HepG2 (cell line): ENCODE measurements around the gene MFSD6. TPM values are rescaled to one million over a fixed set of nuclear protein-coding genes. Genes with fewer than 3 reads are reported as not detected.

ENCODE experiments used
- FOXM1 ChIP-seq: sonication (generic); formaldehyde crosslinking; IDR thresholded peaks from 2 replicates; pipeline ENCODE4 v1.5.0; 2020; ENCODE audit warnings: missing genetic modification reagents
- HDAC2 ChIP-seq: sonication (generic); formaldehyde crosslinking; IDR thresholded peaks from 2 replicates; pipeline ENCODE4 v1.4.0; 2020; ENCODE audit warnings: missing genetic modification reagents
- KAT2B ChIP-seq: fragments of 150-350 bp; IDR thresholded peaks from 2 replicates; pipeline ENCODE4 v1.6.1; 2014; ENCODE audit warnings: low read depth, low read length, borderline replicate concordance
- MTA3 ChIP-seq: sonication (generic); formaldehyde crosslinking; IDR thresholded peaks from 2 replicates; pipeline ENCODE4 v1.4.0; 2020; ENCODE audit warnings: missing genetic modification reagents
- SALL1 ChIP-seq: sonication (generic); formaldehyde crosslinking; IDR thresholded peaks from 2 replicates; pipeline ENCODE4 v1.8.0; 2022; ENCODE audit warnings: mild to moderate bottlenecking, missing genetic modification reagents
- SMYD3 ChIP-seq: sonication (generic); formaldehyde crosslinking; IDR thresholded peaks from 2 replicates; pipeline ENCODE4 v1.8.1; 2023; ENCODE audit warnings: mild to moderate bottlenecking, missing genetic modification reagents
- TGIF2 ChIP-seq: IDR thresholded peaks from 2 replicates; pipeline ENCODE4 v1.6.1; 2016; ENCODE audit warnings: control low read depth, missing compliant biosample characterization
- ZBTB38 ChIP-seq: sonication (generic); formaldehyde crosslinking; IDR thresholded peaks from 2 replicates; pipeline ENCODE4 v1.5.1; 2020; ENCODE audit warnings: mild to moderate bottlenecking, missing genetic modification reagents
- ZNF12 ChIP-seq: sonication (generic); formaldehyde crosslinking; IDR thresholded peaks from 2 replicates; pipeline ENCODE4 v1.5.0; 2020; ENCODE audit warnings: missing genetic modification reagents
- polyA plus RNA-seq, 8 experiments: library from polyadenylated mRNA; depleted of rRNA in 3 of 8; stranded (reverse) in 7 of 8; unstranded in 1 of 8; fragments of >200 nt; fragmentation: Illumina TruSeq in 4 of 8; extraction: Trizol in 4 of 8; gene quantifications; 2 replicates each; pipeline versions ENCODE4 v1.2.1 to v1.2.3, GENCODE V29; 2011 to 2016; ENCODE audit warnings: low read depth in 4 of 8, missing spikeins in 1 of 8, mixed read lengths in 1 of 8; ENCODE audit not compliant: insufficient read depth in 1 of 8
- total RNA-seq, 5 experiments: library from RNA; depleted of rRNA; stranded (reverse); fragments of >200 nt; fragmentation: Illumina TruSeq; extraction: Trizol; gene quantifications; 2 replicates each; pipeline ENCODE4 v1.2.3, GENCODE V29; 2016; ENCODE audit warnings: low read depth in 1 of 5
- TF ChIP-seq, protein P1 (sequence below), 2 experiments: sonication (generic) in 1 of 2; formaldehyde crosslinking in 1 of 2; IDR thresholded peaks; 2 replicates each; pipeline versions ENCODE4 v1.6.1 to v1.9.0; 2014 to 2022; ENCODE audit warnings: antibody characterized with exemption in 1 of 2, borderline replicate concordance in 1 of 2, inconsistent platforms in 1 of 2, low read depth in 1 of 2, missing genetic modification reagents in 1 of 2
- TF ChIP-seq, protein P2 (sequence below): sonication (generic); formaldehyde crosslinking; IDR thresholded peaks from 2 replicates; pipeline ENCODE4 v1.8.0; 2022; ENCODE audit warnings: mild to moderate bottlenecking, missing genetic modification reagents; ENCODE audit not compliant: insufficient replicate concordance
- TF ChIP-seq, protein P3 (sequence below): sonication (generic); formaldehyde crosslinking; IDR thresholded peaks from 2 replicates; pipeline ENCODE4 v1.4.0; 2020; ENCODE audit warnings: missing genetic modification reagents
- TF ChIP-seq, protein P4 (sequence below): sonication (generic); formaldehyde crosslinking; IDR thresholded peaks from 2 replicates; pipeline ENCODE4 v1.8.1; 2023; ENCODE audit warnings: mild to moderate bottlenecking, moderate library complexity, missing genetic modification reagents
- TF ChIP-seq, protein P5 (sequence below): sonication (generic); formaldehyde crosslinking; IDR thresholded peaks from 2 replicates; pipeline ENCODE4 v1.4.0; 2020; ENCODE audit warnings: missing genetic modification reagents, borderline replicate concordance

The MFSD6 gene
- total and polyA plus RNA-seq, 2 of the 13 experiments (the other 11 are each of a cell fraction or from before 2014, with no cell fraction given): 0.92 to 1.4 TPM

DNA sequence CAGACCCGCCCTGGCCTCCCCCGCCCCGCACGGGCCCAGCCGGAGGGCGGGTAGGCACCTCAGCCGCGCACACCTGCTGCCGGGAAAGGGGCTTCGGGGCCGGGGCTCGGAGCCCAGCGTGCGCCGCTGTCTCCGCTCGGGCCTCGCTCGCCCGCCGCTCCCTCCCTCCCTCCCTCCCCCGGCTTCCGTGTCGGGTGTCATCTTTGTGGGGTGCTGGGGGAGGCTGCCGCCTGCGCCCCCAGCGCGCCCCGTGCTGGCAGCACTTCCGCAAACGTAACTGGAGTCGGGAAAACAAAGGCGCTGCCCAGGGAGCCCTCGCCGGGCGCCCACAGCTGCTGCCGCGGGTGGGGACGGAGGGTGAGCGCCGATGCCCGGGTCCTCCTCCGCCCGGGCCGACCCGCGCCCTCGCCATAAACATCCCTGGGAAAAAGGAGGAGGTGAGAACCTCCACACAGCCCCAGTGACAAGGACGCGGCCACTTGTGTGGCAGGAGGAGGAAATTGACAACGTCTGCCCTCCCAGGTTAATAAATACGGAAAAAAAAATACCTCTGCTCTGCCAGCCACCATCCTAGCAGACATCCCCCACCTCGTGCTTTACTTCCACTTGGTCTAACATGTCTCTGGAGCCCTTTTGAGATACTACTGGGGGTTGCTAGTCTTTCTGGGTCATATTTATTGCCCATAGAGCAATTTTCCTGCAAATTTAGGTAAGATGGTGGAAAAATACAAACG is 550 bp downstream of the MFSD6 start (continued):
- TF ChIP-seq, protein P1, sequence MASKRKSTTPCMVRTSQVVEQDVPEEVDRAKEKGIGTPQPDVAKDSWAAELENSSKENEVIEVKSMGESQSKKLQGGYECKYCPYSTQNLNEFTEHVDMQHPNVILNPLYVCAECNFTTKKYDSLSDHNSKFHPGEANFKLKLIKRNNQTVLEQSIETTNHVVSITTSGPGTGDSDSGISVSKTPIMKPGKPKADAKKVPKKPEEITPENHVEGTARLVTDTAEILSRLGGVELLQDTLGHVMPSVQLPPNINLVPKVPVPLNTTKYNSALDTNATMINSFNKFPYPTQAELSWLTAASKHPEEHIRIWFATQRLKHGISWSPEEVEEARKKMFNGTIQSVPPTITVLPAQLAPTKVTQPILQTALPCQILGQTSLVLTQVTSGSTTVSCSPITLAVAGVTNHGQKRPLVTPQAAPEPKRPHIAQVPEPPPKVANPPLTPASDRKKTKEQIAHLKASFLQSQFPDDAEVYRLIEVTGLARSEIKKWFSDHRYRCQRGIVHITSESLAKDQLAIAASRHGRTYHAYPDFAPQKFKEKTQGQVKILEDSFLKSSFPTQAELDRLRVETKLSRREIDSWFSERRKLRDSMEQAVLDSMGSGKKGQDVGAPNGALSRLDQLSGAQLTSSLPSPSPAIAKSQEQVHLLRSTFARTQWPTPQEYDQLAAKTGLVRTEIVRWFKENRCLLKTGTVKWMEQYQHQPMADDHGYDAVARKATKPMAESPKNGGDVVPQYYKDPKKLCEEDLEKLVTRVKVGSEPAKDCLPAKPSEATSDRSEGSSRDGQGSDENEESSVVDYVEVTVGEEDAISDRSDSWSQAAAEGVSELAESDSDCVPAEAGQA (IDR thresholded peaks at IDR 0.05; ENCODE audit: low read depth): no peak
- TF ChIP-seq, protein P1 (CRISPR knock-in tag; IDR thresholded peaks at IDR 0.05; ENCODE audit: borderline replicate concordance): no peak
- TF ChIP-seq, protein P2, sequence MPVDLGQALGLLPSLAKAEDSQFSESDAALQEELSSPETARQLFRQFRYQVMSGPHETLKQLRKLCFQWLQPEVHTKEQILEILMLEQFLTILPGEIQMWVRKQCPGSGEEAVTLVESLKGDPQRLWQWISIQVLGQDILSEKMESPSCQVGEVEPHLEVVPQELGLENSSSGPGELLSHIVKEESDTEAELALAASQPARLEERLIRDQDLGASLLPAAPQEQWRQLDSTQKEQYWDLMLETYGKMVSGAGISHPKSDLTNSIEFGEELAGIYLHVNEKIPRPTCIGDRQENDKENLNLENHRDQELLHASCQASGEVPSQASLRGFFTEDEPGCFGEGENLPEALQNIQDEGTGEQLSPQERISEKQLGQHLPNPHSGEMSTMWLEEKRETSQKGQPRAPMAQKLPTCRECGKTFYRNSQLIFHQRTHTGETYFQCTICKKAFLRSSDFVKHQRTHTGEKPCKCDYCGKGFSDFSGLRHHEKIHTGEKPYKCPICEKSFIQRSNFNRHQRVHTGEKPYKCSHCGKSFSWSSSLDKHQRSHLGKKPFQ (CRISPR knock-in tag): no peak
- TF ChIP-seq TGIF2 (CRISPR knock-in tag): no peak
- no peak for TF ChIP-seq FOXM1 (CRISPR knock-in tag)
- TF ChIP-seq, protein P3, sequence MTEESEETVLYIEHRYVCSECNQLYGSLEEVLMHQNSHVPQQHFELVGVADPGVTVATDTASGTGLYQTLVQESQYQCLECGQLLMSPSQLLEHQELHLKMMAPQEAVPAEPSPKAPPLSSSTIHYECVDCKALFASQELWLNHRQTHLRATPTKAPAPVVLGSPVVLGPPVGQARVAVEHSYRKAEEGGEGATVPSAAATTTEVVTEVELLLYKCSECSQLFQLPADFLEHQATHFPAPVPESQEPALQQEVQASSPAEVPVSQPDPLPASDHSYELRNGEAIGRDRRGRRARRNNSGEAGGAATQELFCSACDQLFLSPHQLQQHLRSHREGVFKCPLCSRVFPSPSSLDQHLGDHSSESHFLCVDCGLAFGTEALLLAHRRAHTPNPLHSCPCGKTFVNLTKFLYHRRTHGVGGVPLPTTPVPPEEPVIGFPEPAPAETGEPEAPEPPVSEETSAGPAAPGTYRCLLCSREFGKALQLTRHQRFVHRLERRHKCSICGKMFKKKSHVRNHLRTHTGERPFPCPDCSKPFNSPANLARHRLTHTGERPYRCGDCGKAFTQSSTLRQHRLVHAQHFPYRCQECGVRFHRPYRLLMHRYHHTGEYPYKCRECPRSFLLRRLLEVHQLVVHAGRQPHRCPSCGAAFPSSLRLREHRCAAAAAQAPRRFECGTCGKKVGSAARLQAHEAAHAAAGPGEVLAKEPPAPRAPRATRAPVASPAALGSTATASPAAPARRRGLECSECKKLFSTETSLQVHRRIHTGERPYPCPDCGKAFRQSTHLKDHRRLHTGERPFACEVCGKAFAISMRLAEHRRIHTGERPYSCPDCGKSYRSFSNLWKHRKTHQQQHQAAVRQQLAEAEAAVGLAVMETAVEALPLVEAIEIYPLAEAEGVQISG: no peak
- TF ChIP-seq SMYD3: no peak
- no peak for TF ChIP-seq SALL1
- TF ChIP-seq MTA3 (CRISPR knock-in tag): no peak
- TF ChIP-seq, protein P4, sequence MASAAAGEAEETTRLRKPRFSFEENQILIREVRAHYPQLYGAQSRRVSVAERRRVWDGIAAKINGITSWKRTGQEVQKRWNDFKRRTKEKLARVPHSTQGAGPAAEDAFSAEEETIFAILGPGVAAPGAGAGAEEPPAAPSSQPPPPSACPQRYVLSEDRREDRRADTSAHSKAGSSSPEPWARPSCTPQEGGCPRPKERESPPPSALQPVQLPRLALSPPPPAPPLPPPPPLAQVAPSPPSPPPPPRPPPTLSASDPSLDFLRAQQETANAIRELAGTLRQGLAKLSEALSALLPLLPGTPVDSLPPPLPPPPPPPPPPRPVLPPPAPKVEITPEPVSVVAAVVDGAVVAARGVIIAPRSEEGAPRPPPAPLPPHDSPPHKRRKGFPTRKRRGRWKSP (CRISPR knock-in tag): no peak
- no peak for TF ChIP-seq HDAC2 (CRISPR knock-in tag)
- TF ChIP-seq, protein P5, sequence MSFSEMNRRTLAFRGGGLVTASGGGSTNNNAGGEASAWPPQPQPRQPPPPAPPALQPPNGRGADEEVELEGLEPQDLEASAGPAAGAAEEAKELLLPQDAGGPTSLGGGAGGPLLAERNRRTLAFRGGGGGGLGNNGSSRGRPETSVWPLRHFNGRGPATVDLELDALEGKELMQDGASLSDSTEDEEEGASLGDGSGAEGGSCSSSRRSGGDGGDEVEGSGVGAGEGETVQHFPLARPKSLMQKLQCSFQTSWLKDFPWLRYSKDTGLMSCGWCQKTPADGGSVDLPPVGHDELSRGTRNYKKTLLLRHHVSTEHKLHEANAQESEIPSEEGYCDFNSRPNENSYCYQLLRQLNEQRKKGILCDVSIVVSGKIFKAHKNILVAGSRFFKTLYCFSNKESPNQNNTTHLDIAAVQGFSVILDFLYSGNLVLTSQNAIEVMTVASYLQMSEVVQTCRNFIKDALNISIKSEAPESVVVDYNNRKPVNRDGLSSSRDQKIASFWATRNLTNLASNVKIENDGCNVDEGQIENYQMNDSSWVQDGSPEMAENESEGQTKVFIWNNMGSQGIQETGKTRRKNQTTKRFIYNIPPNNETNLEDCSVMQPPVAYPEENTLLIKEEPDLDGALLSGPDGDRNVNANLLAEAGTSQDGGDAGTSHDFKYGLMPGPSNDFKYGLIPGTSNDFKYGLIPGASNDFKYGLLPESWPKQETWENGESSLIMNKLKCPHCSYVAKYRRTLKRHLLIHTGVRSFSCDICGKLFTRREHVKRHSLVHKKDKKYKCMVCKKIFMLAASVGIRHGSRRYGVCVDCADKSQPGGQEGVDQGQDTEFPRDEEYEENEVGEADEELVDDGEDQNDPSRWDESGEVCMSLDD (CRISPR knock-in tag): peak; percentile 93
- no peak for TF ChIP-seq ZBTB38 (CRISPR knock-in tag)
- TF ChIP-seq ZNF12 (CRISPR knock-in tag): no peak
- no peak for TF ChIP-seq KAT2B
